Measurements from ENCODE around the gene WWC2.

GRCh38 chr4:183329954-183330742, 231.1 kb downstream of the WWC2 start:
- TF ChIP-seq EZH2 (IDR thresholded peaks at IDR 0.05) (no peak), FOXP2 (optimal IDR thresholded peaks at IDR 0.05; ENCODE audit: control extremely low read depth, extremely low read length, insufficient read depth) (no peak), POLR2AphosphoS5 (IDR thresholded peaks at IDR 0.05; ENCODE audit: borderline replicate concordance, low read depth, low read length) (no peak)
